ENCODE data around the gene NKAIN1.

The NKAIN1 gene

DNA sequence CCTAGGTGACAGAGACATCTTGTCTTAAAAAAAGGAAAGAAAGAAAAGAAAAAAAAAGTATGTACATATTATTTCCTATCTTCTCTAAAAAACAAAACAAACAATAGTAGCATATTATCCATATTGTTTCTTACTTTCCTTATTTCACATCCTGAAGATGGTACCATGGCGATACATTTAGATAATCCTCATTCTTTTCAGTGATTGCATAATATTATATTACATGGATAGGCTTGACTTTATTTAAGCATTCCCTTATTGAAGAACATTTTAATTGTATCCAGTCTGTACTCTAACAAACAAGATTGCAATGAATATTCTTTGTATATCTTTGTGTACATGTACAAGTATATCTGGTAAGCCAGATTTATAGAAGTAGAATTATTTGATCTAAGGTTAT is 91.3 kb downstream of the NKAIN1 start:
- H2BK15ac ChIP-seq (replicated peaks; ENCODE audit: low read depth) = no peak overlapping the region
- no peak overlapping the region for H2AK5ac ChIP-seq (ENCODE audit: low read length)
- no peak overlapping the region for H3K4ac ChIP-seq (ENCODE audit: low read depth, low read length)
- H4K8ac ChIP-seq (ENCODE audit: low read depth, low read length) = no peak overlapping the region
- no peak overlapping the region for H3K9ac ChIP-seq (ENCODE audit: low read length)
- no peaks in the 10 kb centered on the region for H3K79me2 ChIP-seq (ENCODE audit: control insufficient read depth, insufficient read depth, low read length)
- H4K5ac ChIP-seq (ENCODE audit: low read length) = no peak overlapping the region
- H2BK5ac ChIP-seq (ENCODE audit: low read length) = no peak overlapping the region
- no peak for DNase-seq
- no peak overlapping the region for H3K4me3 ChIP-seq (ENCODE audit: low read length)
- no peak overlapping the region for H2BK120ac ChIP-seq (ENCODE audit: low read depth, low read length)
- no peaks in the 10 kb centered on the region for H3K36me3 ChIP-seq (ENCODE audit: control insufficient read depth, insufficient read depth, low read length)
- H3K4me1 ChIP-seq (ENCODE audit: control insufficient read depth, low read depth, low read length) = peaks cover 1% of the 10 kb centered on the region
- H3K4me2 ChIP-seq (ENCODE audit: low read length) = no peak overlapping the region
- no peak overlapping the region for H3K27ac ChIP-seq (ENCODE audit: low read depth, low read length)
- WGBS (ENCODE audit: extremely low coverage, insufficient coverage, low lambda C conversion rate) = no CpG with 5 or more reads among the region's 1 CpG
- no peak overlapping the region for H3K56ac ChIP-seq (ENCODE audit: low read length)
- H3K27me3 ChIP-seq (ENCODE audit: insufficient read depth, low read length, poor library complexity) = no peaks in the 10 kb centered on the region
- H3K79me1 ChIP-seq (ENCODE audit: low read length) = no peaks in the 10 kb centered on the region
- no peak overlapping the region for H3K18ac ChIP-seq (ENCODE audit: low read length)
- H3K23ac ChIP-seq (ENCODE audit: low read length) = no peak overlapping the region

DNA sequence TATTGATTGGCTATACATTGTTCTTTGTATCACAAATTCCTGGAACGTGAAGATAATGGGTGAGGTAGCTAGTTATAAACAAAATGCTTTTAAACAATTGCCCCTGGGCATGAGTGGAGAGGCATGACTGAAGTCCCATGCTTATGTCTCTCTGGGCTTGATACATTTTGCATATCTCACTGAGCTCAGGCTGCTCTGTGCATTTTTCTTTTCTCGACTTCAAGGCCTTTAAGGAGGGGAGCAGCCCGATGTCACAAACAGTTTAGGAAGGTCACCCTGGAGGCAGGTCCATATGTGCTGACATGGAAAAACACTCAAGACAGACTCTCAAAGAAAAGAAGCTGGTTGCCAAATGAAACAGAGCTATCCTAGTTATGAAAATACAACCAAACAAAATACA is 94.0 kb downstream of the NKAIN1 start:
- DNase-seq = no peak
- WGBS (ENCODE audit: extremely low coverage, insufficient coverage, low lambda C conversion rate) = no CpG with 5 or more reads among the region's 3 CpGs
- H3K18ac ChIP-seq (ENCODE audit: low read length) = no peak overlapping the region

DNA sequence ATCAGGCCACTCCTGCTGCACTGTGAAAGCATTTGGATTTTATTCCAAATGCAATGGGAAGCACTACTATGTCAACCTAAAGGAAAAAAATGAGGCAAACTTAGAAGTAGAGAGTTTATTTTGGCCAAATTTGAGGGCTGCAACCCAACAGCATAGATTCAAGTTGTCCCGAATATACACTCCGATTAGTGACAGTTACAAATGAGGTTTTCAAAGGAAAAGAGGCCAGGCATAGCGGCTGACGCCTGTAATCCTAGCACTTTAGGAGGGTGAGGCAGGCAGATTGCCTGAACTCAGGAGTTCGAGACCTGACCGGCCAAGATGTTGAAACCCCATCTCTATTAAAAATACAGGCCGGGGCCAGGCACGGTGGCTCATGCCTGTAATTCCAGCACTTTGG is 95.2 kb downstream of the NKAIN1 start:
- Histone ChIP-seq H3K9ac (ENCODE audit: low read length) (no peak overlapping the region), H3K27me3 (ENCODE audit: insufficient read depth, low read length, poor library complexity) (no peaks in the 10 kb centered on the region), H3K36me3 (ENCODE audit: control insufficient read depth, insufficient read depth, low read length) (no peaks in the 10 kb centered on the region), H2BK5ac (ENCODE audit: low read length) (no peak overlapping the region), H3K56ac (ENCODE audit: low read length) (no peak overlapping the region), H4K5ac (ENCODE audit: low read length) (no peak overlapping the region), H2BK15ac (replicated peaks; ENCODE audit: low read depth) (no peak overlapping the region), H3K18ac (ENCODE audit: low read length) (no peak overlapping the region), H3K4me3 (ENCODE audit: low read length) (no peak overlapping the region), H4K8ac (ENCODE audit: low read depth, low read length) (no peak overlapping the region), H3K4me2 (ENCODE audit: low read length) (no peak overlapping the region), H3K4me1 (ENCODE audit: control insufficient read depth, low read depth, low read length) (no peaks in the 10 kb centered on the region), H3K27ac (ENCODE audit: low read depth, low read length) (no peak overlapping the region), H2BK120ac (ENCODE audit: low read depth, low read length) (no peak overlapping the region), H3K4ac (ENCODE audit: low read depth, low read length) (no peak overlapping the region), H3K23ac (ENCODE audit: low read length) (no peak overlapping the region), H2AK5ac (ENCODE audit: low read length) (no peak overlapping the region), H3K79me2 (ENCODE audit: control insufficient read depth, insufficient read depth, low read length) (no peaks in the 10 kb centered on the region), H3K79me1 (ENCODE audit: low read length) (no peaks in the 10 kb centered on the region)
- no CpG with 5 or more reads among the region's 8 CpGs for WGBS (ENCODE audit: extremely low coverage, insufficient coverage, low lambda C conversion rate)
- no peak for DNase-seq

More for the DNA sequence above, 94.0 kb downstream of the NKAIN1 start:
- H2AK5ac ChIP-seq (ENCODE audit: low read length) = no peak overlapping the region
- H4K5ac ChIP-seq (ENCODE audit: low read length) = no peak overlapping the region
- no peaks in the 10 kb centered on the region for H3K27me3 ChIP-seq (ENCODE audit: insufficient read depth, low read length, poor library complexity)
- H3K4me1 ChIP-seq (ENCODE audit: control insufficient read depth, low read depth, low read length) = no peaks in the 10 kb centered on the region
- H3K4me2 ChIP-seq (ENCODE audit: low read length) = no peak overlapping the region
- H3K9ac ChIP-seq (ENCODE audit: low read length) = no peak overlapping the region
- H3K36me3 ChIP-seq (ENCODE audit: control insufficient read depth, insufficient read depth, low read length) = no peaks in the 10 kb centered on the region
- H3K79me2 ChIP-seq (ENCODE audit: control insufficient read depth, insufficient read depth, low read length) = no peaks in the 10 kb centered on the region
- H3K4me3 ChIP-seq (ENCODE audit: low read length) = no peak overlapping the region
- no peak overlapping the region for H4K8ac ChIP-seq (ENCODE audit: low read depth, low read length)
- no peak overlapping the region for H3K27ac ChIP-seq (ENCODE audit: low read depth, low read length)
- no peak overlapping the region for H2BK15ac ChIP-seq (replicated peaks; ENCODE audit: low read depth)
- no peak overlapping the region for H2BK5ac ChIP-seq (ENCODE audit: low read length)
- H2BK120ac ChIP-seq (ENCODE audit: low read depth, low read length) = no peak overlapping the region
- no peak overlapping the region for H3K56ac ChIP-seq (ENCODE audit: low read length)
- no peak overlapping the region for H3K4ac ChIP-seq (ENCODE audit: low read depth, low read length)
- no peaks in the 10 kb centered on the region for H3K79me1 ChIP-seq (ENCODE audit: low read length)
- no peak overlapping the region for H3K23ac ChIP-seq (ENCODE audit: low read length)

DNA sequence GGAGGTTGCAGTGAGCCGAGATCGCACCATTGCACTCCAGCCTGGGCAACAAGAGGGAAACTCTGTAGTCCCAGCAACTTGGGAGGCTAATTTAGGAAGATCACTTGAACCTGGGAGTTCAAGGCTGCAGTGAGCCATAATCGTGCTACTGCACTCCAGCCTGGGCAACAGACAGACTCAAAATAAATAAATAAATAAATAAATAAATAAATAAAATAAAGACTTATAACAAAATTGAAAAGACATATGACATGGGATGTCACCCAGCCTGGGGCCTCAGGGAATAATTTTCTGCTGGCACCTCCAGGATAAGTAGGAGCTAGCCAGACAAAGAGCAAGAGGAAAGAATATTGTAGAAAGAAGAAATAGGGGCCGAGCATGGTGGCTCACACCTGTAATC is 96.2 kb downstream of the NKAIN1 start:
- Histone ChIP-seq H4K8ac (ENCODE audit: low read depth, low read length) (no peak overlapping the region), H3K4me1 (ENCODE audit: control insufficient read depth, low read depth, low read length) (no peaks in the 10 kb centered on the region), H3K79me1 (ENCODE audit: low read length) (no peaks in the 10 kb centered on the region), H3K27ac (ENCODE audit: low read depth, low read length) (no peak overlapping the region), H3K56ac (ENCODE audit: low read length) (no peak overlapping the region), H3K4me3 (ENCODE audit: low read length) (no peak overlapping the region), H2BK5ac (ENCODE audit: low read length) (no peak overlapping the region), H3K27me3 (ENCODE audit: insufficient read depth, low read length, poor library complexity) (no peaks in the 10 kb centered on the region), H3K79me2 (ENCODE audit: control insufficient read depth, insufficient read depth, low read length) (no peaks in the 10 kb centered on the region), H3K18ac (ENCODE audit: low read length) (no peak overlapping the region), H3K9ac (ENCODE audit: low read length) (no peak overlapping the region), H2AK5ac (ENCODE audit: low read length) (no peak overlapping the region), H3K4me2 (ENCODE audit: low read length) (no peak overlapping the region), H2BK15ac (replicated peaks; ENCODE audit: low read depth) (no peak overlapping the region), H3K36me3 (ENCODE audit: control insufficient read depth, insufficient read depth, low read length) (no peaks in the 10 kb centered on the region), H3K23ac (ENCODE audit: low read length) (no peak overlapping the region), H2BK120ac (ENCODE audit: low read depth, low read length) (peak overlapping the region; percentile 18), H4K5ac (ENCODE audit: low read length) (no peak overlapping the region), H3K4ac (ENCODE audit: low read depth, low read length) (no peak overlapping the region)
- no CpG with 5 or more reads among the region's 4 CpGs for WGBS (ENCODE audit: extremely low coverage, insufficient coverage, low lambda C conversion rate)
- no peak for DNase-seq

DNA sequence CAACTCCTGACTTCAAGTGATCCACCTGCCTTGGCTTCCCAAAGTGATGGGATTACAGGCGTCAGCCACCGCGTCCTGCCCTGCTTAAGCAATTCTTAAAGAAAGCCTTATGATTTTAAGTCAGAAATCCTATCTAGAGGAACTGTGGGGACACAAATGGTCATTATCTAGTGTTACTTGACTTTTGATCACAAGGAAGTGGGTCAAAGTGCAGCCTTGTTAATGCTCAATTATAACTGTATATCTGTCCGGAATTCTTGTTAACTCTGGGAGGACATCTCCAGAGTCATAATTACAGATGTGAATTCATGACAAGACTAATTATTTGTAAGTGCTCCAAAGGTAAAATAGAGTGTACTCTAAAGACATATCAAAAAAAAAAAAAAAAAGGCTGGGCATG is 97.3 kb downstream of the NKAIN1 start:
- no peak overlapping the region for H4K5ac ChIP-seq (ENCODE audit: low read length)
- H3K56ac ChIP-seq (ENCODE audit: low read length) = no peak overlapping the region
- no peak overlapping the region for H4K8ac ChIP-seq (ENCODE audit: low read depth, low read length)
- no peak overlapping the region for H3K23ac ChIP-seq (ENCODE audit: low read length)
- H3K4me1 ChIP-seq (ENCODE audit: control insufficient read depth, low read depth, low read length) = no peaks in the 10 kb centered on the region
- WGBS (ENCODE audit: extremely low coverage, insufficient coverage, low lambda C conversion rate) = no CpG with 5 or more reads among the region's 4 CpGs
- no peak overlapping the region for H3K9ac ChIP-seq (ENCODE audit: low read length)
- no peaks in the 10 kb centered on the region for H3K36me3 ChIP-seq (ENCODE audit: control insufficient read depth, insufficient read depth, low read length)
- H3K4me3 ChIP-seq (ENCODE audit: low read length) = no peak overlapping the region
- H3K27me3 ChIP-seq (ENCODE audit: insufficient read depth, low read length, poor library complexity) = no peaks in the 10 kb centered on the region
- H3K4ac ChIP-seq (ENCODE audit: low read depth, low read length) = no peak overlapping the region
- H3K79me1 ChIP-seq (ENCODE audit: low read length) = no peaks in the 10 kb centered on the region
- no peak overlapping the region for H2BK15ac ChIP-seq (replicated peaks; ENCODE audit: low read depth)
- no peak overlapping the region for H2AK5ac ChIP-seq (ENCODE audit: low read length)
- H2BK5ac ChIP-seq (ENCODE audit: low read length) = no peak overlapping the region
- H2BK120ac ChIP-seq (ENCODE audit: low read depth, low read length) = no peak overlapping the region
- no peaks in the 10 kb centered on the region for H3K79me2 ChIP-seq (ENCODE audit: control insufficient read depth, insufficient read depth, low read length)
- no peak overlapping the region for H3K18ac ChIP-seq (ENCODE audit: low read length)
- H3K4me2 ChIP-seq (ENCODE audit: low read length) = no peak overlapping the region
- H3K27ac ChIP-seq (ENCODE audit: low read depth, low read length) = no peak overlapping the region
- DNase-seq = no peak

DNA sequence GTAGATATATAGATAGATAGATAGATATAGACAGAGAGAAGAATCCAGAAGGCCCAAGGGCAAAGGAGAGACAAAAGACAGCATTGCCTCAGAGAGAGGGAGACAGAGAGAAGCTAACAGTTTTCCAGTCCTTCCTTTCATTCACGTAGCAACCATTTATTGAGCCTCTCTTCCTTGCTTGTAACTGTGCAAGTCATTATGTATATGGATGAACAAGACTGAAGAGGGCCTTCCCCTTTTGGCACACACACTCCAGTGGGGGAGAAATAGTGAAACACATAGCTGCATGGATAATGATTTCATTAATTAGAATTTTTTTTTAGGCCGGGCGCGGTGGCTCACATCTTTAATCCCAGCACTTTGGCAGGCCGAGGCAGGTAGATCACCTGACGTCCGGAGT is 99.4 kb downstream of the NKAIN1 start:
- Histone ChIP-seq H3K36me3 (ENCODE audit: control insufficient read depth, insufficient read depth, low read length) (no peaks in the 10 kb centered on the region), H3K56ac (ENCODE audit: low read length) (no peak overlapping the region), H3K4me1 (ENCODE audit: control insufficient read depth, low read depth, low read length) (no peaks in the 10 kb centered on the region), H3K79me2 (ENCODE audit: control insufficient read depth, insufficient read depth, low read length) (no peaks in the 10 kb centered on the region), H2AK5ac (ENCODE audit: low read length) (no peak overlapping the region), H3K4ac (ENCODE audit: low read depth, low read length) (no peak overlapping the region), H4K5ac (ENCODE audit: low read length) (no peak overlapping the region), H3K9ac (ENCODE audit: low read length) (no peak overlapping the region), H2BK5ac (ENCODE audit: low read length) (no peak overlapping the region), H4K8ac (ENCODE audit: low read depth, low read length) (no peak overlapping the region), H3K18ac (ENCODE audit: low read length) (no peak overlapping the region), H3K27me3 (ENCODE audit: insufficient read depth, low read length, poor library complexity) (no peaks in the 10 kb centered on the region), H2BK120ac (ENCODE audit: low read depth, low read length) (no peak overlapping the region), H3K4me2 (ENCODE audit: low read length) (no peak overlapping the region), H3K27ac (ENCODE audit: low read depth, low read length) (no peak overlapping the region), H3K79me1 (ENCODE audit: low read length) (no peaks in the 10 kb centered on the region), H3K4me3 (ENCODE audit: low read length) (no peak overlapping the region), H3K23ac (ENCODE audit: low read length) (no peak overlapping the region), H2BK15ac (replicated peaks; ENCODE audit: low read depth) (no peak overlapping the region)
- no CpG with 5 or more reads among the region's 7 CpGs for WGBS (ENCODE audit: extremely low coverage, insufficient coverage, low lambda C conversion rate)
- DNase-seq = no peak
